ENCODE data around the gene RPL10. TPM values are rescaled to one million over a fixed set of nuclear protein-coding genes. Genes with fewer than 3 reads are reported as not detected.
A peak's percentile ranks its signal among the peaks of the same experiment; 100 is the strongest.

Gene RPL10
- total and polyA plus RNA-seq, 9 of the 15 experiments (the other 6 are each of a cell fraction or from before 2014, with no cell fraction given) = 3,774 to 7,600 (median 5,014) TPM

GRCh38 chrX:154398668-154399526 lies 720 bp downstream of the RPL10 start (continued):
- no peak for TF ChIP-seq TAF9B (IDR thresholded peaks at IDR 0.05; ENCODE audit: partially characterized antibody)
- TF ChIP-seq EP400 (IDR thresholded peaks at IDR 0.05) = peak; percentile 94
- no peak for TF ChIP-seq IFI16 (CRISPR knock-in tag; IDR thresholded peaks at IDR 0.05)
- peak; percentile 15; the same call in 1 of the 2 replicates for TF ChIP-seq FOXP1 (CRISPR knock-in tag; IDR thresholded peaks at IDR 0.05)
- 0 out of 2 replicates have a peak, but pooled peaks have one; percentile 3 for TF ChIP-seq ARID3A (IDR thresholded peaks at IDR 0.05; ENCODE audit: borderline replicate concordance, low read depth, low read length)
- peak; percentile 78 for TF ChIP-seq ETV1 (tag; conservative IDR thresholded peaks at IDR 0.05; ENCODE audit: low read depth)
- peak; percentile 30 for TF ChIP-seq HDAC2 (IDR thresholded peaks at IDR 0.05)
- peak; percentile 9 for TF ChIP-seq HNRNPLL (IDR thresholded peaks at IDR 0.05; ENCODE audit: low read depth, low read length, poor library complexity, severe bottlenecking)
- no peak for TF ChIP-seq NCOA6 (IDR thresholded peaks at IDR 0.05)
- TF ChIP-seq KLF1 (tag; IDR thresholded peaks at IDR 0.05) = no peak
- TF ChIP-seq SAFB2 (IDR thresholded peaks at IDR 0.05; ENCODE audit: borderline replicate concordance, low read depth, low read length, severe bottlenecking) = no peak
- TF ChIP-seq, protein P1, sequence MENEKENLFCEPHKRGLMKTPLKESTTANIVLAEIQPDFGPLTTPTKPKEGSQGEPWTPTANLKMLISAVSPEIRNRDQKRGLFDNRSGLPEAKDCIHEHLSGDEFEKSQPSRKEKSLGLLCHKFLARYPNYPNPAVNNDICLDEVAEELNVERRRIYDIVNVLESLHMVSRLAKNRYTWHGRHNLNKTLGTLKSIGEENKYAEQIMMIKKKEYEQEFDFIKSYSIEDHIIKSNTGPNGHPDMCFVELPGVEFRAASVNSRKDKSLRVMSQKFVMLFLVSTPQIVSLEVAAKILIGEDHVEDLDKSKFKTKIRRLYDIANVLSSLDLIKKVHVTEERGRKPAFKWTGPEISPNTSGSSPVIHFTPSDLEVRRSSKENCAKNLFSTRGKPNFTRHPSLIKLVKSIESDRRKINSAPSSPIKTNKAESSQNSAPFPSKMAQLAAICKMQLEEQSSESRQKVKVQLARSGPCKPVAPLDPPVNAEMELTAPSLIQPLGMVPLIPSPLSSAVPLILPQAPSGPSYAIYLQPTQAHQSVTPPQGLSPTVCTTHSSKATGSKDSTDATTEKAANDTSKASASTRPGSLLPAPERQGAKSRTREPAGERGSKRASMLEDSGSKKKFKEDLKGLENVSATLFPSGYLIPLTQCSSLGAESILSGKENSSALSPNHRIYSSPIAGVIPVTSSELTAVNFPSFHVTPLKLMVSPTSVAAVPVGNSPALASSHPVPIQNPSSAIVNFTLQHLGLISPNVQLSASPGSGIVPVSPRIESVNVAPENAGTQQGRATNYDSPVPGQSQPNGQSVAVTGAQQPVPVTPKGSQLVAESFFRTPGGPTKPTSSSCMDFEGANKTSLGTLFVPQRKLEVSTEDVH (IDR thresholded peaks at IDR 0.05; ENCODE audit: low read depth, partially characterized antibody) = peak; percentile 19
- TF ChIP-seq, protein P2, sequence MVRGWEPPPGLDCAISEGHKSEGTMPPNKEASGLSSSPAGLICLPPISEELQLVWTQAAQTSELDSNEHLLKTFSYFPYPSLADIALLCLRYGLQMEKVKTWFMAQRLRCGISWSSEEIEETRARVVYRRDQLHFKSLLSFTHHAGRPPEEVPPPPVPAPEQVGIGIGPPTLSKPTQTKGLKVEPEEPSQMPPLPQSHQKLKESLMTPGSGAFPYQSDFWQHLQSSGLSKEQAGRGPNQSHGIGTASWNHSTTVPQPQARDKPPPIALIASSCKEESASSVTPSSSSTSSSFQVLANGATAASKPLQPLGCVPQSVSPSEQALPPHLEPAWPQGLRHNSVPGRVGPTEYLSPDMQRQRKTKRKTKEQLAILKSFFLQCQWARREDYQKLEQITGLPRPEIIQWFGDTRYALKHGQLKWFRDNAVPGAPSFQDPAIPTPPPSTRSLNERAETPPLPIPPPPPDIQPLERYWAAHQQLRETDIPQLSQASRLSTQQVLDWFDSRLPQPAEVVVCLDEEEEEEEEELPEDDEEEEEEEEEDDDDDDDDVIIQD (CRISPR knock-in tag; IDR thresholded peaks at IDR 0.05) = no peak
- no peak; the same call in none of the 2 replicates for TF ChIP-seq CHD2 (IDR thresholded peaks at IDR 0.05; ENCODE audit: low read depth, low read length)
- 0 out of 2 replicates have a peak, but pooled peaks have one; percentile 11 for TF ChIP-seq BACH1 (tag; IDR thresholded peaks at IDR 0.05)
- TF ChIP-seq, protein P3, sequence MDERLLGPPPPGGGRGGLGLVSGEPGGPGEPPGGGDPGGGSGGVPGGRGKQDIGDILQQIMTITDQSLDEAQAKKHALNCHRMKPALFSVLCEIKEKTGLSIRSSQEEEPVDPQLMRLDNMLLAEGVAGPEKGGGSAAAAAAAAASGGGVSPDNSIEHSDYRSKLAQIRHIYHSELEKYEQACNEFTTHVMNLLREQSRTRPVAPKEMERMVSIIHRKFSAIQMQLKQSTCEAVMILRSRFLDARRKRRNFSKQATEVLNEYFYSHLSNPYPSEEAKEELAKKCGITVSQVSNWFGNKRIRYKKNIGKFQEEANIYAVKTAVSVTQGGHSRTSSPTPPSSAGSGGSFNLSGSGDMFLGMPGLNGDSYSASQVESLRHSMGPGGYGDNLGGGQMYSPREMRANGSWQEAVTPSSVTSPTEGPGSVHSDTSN (CRISPR knock-in tag; IDR thresholded peaks at IDR 0.05; ENCODE audit: low read depth) = no peak
- TF ChIP-seq, protein P3 (tag; conservative IDR thresholded peaks at IDR 0.05; ENCODE audit: low read depth) = no peak
- peak; percentile 69 for TF ChIP-seq CXXC5 (CRISPR knock-in tag; IDR thresholded peaks at IDR 0.05)
- no peak for TF ChIP-seq NRF1 (conservative IDR thresholded peaks at IDR 0.05 in 1 of 2, IDR thresholded peaks at IDR 0.05 in 1 of 2)

All from K562 (cell line).